ENCODE data around the gene ALDH3A1. TPM values are rescaled to one million over a fixed set of nuclear protein-coding genes. Genes with fewer than 3 reads are reported as not detected.

The ALDH3A1 gene
- polyA plus RNA-seq, 6 donors from 2014 or later = 0.19 TPM; not detected in 5

DNA sequence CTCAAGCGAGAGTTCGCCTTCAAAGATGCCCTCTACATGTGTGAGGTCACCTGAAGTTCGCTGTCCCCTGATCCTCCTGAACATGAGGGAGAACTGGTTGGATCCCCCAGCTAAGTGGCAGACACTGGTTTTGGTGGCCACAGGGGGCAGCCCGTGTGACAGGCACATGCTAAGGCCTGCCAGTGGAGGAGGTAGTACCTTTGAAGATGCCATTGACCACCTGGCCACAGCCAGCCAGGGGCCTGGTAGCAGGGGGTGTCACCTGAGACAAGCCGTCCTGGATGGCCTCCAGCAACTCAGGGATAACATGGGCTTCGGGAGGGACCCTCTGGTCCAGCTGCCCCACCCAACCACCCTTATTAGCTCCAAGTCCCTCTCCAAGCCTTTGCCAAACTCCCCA, 7.3 kb upstream of the ALDH3A1 start:
- no peak for ATAC-seq (ENCODE audit: low read depth in 2 of 2)
- H3K36me3 Mint-ChIP-seq = no peaks in the 10 kb centered on the region
- no peak for DNase-seq
- H3K27ac Mint-ChIP-seq = peak overlapping the region in 3 of 6 donors; percentile 57 to 93 (median 86)
- H3K9me3 Mint-ChIP-seq = no peaks in the 10 kb centered on the region
- H3K4me3 Mint-ChIP-seq = peak overlapping the region in 4 of 8 donors; percentile 50 to 79 (median 68)
- peaks cover 23 to 39% (median 26%) of the 10 kb centered on the region in 3 donors for H3K4me1 Mint-ChIP-seq
- H3K27me3 Mint-ChIP-seq = peaks cover 9 to 20% (median 17%) of the 10 kb centered on the region in 3 donors

DNA sequence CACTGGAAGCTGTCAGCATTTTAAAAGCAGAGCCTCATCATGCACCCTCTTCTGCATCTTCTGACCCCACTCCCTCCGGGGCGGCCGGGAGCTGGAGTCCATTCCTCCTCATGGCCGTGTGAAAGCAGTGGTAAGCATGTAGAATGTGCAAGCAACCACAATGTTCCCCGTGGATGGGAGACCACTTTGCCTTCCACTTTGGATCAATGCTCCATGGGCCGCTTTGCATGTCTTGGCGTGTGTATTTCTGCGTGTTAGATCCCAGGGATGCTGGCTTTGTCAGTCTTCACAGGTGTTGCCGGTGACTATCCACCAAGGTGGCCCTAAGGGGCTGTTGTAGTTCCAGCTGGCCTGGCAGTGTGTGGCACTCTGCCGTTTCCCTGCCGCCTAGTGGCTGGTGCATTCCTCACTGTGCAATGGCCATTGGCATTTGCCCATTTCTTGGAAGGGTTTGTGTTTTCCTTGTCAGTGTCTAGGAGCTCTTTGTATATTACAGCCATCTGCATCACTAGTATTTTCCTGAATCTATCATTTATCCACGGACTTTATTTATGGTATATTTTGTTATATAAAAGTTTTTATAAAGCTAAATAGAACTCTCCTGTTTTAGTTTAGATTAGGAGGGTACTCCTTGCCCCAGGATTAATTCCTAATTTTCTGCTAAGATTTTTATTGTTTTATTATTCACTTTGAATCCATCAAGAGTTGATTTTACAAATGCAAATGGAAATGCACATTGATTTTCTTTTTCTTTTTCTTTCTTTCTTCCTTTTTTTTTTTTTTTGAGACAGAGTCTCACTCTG, 5.8 kb upstream of the ALDH3A1 start:
- peaks cover 17 to 20% (median 17%) of the 10 kb centered on the region in 3 donors for H3K27me3 Mint-ChIP-seq
- no peaks in the 10 kb centered on the region for H3K36me3 Mint-ChIP-seq
- DNase-seq = no peak
- H3K4me1 Mint-ChIP-seq = peaks cover 20 to 37% (median 26%) of the 10 kb centered on the region in 3 donors
- peak overlapping the region in 2 of 6 donors; percentile 54 to 80 for H3K27ac Mint-ChIP-seq
- ATAC-seq (ENCODE audit: low read depth in 2 of 2) = no peak
- no peaks in the 10 kb centered on the region for H3K9me3 Mint-ChIP-seq
- H3K4me3 Mint-ChIP-seq = peak overlapping the region in 4 of 8 donors; percentile 30 to 71 (median 58)

- Mint-ChIP-seq H3K4me3 (no peak overlapping the region), H3K4me1 (peaks cover 20 to 37% (median 26%) of the 10 kb centered on the region in 3 donors), H3K36me3 (no peaks in the 10 kb centered on the region), H3K27me3 (peaks cover 17 to 28% (median 23%) of the 10 kb centered on the region in 3 donors), H3K9me3 (no peaks in the 10 kb centered on the region), H3K27ac (no peak overlapping the region)
- no peak for ATAC-seq (ENCODE audit: low read depth in 2 of 2)
- DNase-seq = no peak
These were observed 5.0 kb upstream of the ALDH3A1 start for GRCh38 chr17:19753051-19753509.

DNA sequence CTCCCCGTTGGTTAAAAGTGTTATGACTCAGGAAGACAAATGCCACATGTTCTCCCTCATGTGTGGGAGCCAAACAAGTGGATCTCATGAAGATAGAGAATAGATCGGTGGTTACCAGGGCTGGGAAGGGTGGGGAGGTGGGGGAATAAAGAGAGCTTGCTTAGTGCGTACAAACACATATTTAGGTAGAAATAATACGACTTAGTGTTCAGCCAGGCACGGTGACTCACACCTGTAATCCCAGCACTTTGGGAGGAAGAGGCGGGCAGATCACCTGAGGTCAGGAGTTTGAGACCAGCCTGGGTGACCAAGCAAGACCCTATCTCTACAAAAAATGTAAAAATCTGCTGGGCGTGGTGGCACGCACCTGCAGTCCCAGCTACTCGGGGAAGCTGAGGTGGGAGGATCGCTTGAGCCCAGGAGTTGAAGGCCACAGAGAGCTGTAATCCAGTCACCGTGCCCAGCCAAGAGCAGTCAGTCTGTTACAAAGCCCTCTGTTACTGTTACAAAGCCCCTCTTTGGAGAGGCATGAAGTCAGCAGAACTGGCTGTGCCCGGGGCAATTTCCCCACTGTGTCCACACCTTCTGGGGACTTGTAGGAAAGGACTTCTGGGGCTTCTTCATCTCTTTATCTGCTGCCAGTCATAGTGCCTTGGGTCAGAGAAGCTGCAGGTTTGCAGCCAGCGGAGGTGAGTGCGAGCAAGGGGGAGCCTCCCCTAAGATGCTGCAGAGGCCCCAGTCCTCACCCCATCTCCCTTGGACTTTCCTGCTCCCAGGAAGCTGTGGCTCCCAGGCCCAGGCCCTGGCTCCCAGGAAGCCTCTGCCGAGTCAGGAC, 4.3 kb upstream of the ALDH3A1 start:
- Mint-ChIP-seq H3K27me3 (peaks cover 17 to 34% (median 30%) of the 10 kb centered on the region in 3 donors), H3K27ac (peak overlapping the region in 1 of 6 donors; percentile 92), H3K4me3 (peak overlapping the region in 2 of 8 donors; percentile 10 to 59), H3K36me3 (no peaks in the 10 kb centered on the region), H3K4me1 (peaks cover 20 to 37% (median 26%) of the 10 kb centered on the region in 3 donors), H3K9me3 (no peaks in the 10 kb centered on the region)
- no peak for DNase-seq
- no peak for ATAC-seq (ENCODE audit: low read depth in 2 of 2)

DNA sequence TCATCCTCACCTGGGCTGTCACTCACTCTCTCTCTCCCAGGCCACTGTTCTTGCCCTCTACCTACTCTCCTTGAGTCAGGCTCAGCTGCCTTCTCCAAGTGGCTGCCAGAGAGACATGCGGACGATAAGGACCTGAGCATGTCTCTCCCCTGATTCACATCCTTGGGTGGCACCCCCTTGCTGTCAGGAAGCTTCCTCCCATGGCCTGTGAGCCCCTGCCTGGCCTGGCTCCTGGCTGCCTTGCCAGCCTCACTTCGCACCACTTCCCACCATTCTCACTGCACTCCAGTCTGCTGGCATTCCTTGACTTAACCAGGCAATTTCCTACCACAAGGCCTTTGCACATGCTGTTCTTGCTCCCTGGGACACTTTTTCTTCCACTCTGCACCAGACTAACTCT, 2.7 kb upstream of the ALDH3A1 start:
- H3K9me3 Mint-ChIP-seq = no peaks in the 10 kb centered on the region

DNA sequence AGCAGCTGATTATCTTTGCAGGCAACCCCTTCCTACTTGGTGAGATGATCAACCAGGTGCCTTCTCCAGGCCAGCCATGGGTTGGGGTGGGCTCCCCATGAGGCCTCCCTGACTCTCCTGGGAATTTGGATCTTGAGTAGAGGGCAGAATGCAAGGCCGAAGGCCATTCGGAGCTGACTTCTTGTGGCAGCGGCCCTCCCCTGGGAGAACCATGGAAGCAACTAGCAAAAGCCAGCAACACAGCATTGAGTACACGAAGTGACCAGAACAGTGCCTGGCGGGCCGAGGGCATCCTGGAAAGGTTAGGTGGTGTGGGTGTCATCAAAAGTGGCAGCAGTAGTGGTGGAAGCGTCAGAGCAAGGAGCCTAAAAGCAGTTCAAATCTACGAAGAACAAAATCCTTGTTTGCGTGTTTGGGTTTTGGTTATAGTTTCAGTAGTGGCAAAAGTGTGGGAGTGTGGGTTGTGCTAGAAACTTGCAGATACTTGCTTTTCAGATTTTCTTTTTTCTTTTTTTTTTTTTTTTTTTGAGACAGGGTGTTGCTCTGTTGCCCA, 2.0 kb upstream of the ALDH3A1 start:
- Mint-ChIP-seq H3K36me3 (no peaks in the 10 kb centered on the region), H3K4me3 (no peak overlapping the region), H3K27ac (no peak overlapping the region), H3K27me3 (peaks cover 17 to 45% (median 41%) of the 10 kb centered on the region in 3 donors), H3K4me1 (peaks cover 7 to 24% (median 12%) of the 10 kb centered on the region in 3 donors), H3K9me3 (no peaks in the 10 kb centered on the region)
- ATAC-seq (ENCODE audit: low read depth in 2 of 2) = no peak
- no peak for DNase-seq

More for the DNA sequence above, 2.7 kb upstream of the ALDH3A1 start:
- Mint-ChIP-seq H3K27ac (no peak overlapping the region), H3K4me3 (no peak overlapping the region), H3K4me1 (peaks cover 13 to 27% (median 20%) of the 10 kb centered on the region in 3 donors), H3K36me3 (no peaks in the 10 kb centered on the region), H3K27me3 (peaks cover 17 to 45% (median 41%) of the 10 kb centered on the region in 3 donors)
- no peak for DNase-seq
- ATAC-seq (ENCODE audit: low read depth in 2 of 2) = no peak

DNA sequence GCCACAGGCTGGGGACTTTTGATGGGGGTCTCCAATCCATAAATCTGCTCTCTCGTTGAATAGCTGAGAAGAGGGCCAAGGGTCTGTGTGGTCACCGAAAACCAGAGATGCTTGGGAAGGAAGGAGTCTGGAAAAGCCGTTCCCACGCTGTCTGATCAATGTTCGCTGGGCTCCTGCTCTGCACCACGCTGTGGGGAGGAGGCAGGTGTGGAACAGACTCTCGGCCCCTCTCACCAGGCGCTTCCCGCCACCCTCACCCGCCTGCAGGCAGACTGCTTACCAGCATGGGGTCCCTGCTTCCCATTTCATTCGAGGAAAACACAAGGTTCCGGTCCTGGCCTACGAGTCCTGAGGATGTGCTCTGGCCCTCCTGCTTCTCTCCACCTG, 702 bp upstream of the ALDH3A1 start:
- DNase-seq = no peak
- H3K4me3 Mint-ChIP-seq = no peak overlapping the region

DNA sequence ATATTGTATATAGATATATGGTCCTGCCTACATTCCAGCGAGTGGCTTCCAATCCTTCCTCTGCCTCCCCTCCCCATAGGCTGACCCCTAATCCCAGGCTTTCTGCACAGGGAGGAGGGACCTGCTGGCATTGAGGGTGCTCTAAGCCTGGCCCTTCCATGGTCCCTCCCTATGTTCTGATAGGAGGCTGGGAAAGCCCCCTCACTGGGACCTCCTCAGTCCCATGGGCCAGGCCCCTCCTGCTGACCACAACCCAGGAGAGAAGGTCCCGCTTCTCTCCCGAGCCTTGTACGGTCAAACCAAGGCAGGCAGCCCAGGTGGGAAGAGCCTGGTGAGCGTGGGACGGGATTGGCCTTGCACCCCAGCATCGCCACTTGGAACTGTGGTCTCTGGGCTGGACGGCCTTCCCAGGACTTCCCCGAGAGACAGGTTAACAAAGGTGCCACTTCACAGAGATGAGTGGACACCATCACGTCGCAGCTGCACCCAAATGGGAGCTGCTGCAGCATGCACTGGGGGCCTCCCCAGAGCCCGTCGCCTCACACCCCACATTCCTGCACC, 859 bp downstream of the ALDH3A1 start:
- H3K27ac Mint-ChIP-seq = no peak overlapping the region
- H3K36me3 Mint-ChIP-seq = no peaks in the 10 kb centered on the region
- H3K9me3 Mint-ChIP-seq = no peaks in the 10 kb centered on the region
- peak overlapping the region in 1 of 8 donors; percentile 47 for H3K4me3 Mint-ChIP-seq
- no peak for DNase-seq
- ATAC-seq (ENCODE audit: low read depth in 2 of 2) = no peak
- H3K4me1 Mint-ChIP-seq = peaks cover 0 to 12% (median 8%) of the 10 kb centered on the region in 3 donors
- H3K27me3 Mint-ChIP-seq = peaks cover 17 to 62% (median 45%) of the 10 kb centered on the region in 3 donors

More for the DNA sequence above, 702 bp upstream of the ALDH3A1 start:
- no peaks in the 10 kb centered on the region for H3K9me3 Mint-ChIP-seq
- H3K36me3 Mint-ChIP-seq = no peaks in the 10 kb centered on the region
- no peak for ATAC-seq (ENCODE audit: low read depth in 2 of 2)
- peaks cover 17 to 49% (median 45%) of the 10 kb centered on the region in 3 donors for H3K27me3 Mint-ChIP-seq
- H3K27ac Mint-ChIP-seq = peak overlapping the region in 1 of 6 donors; percentile 77
- peaks cover 4 to 16% (median 8%) of the 10 kb centered on the region in 3 donors for H3K4me1 Mint-ChIP-seq

GRCh38 chr17:19746517-19746916, 1.6 kb downstream of the ALDH3A1 start:
- Mint-ChIP-seq H3K27me3 (peaks cover 17 to 62% (median 45%) of the 10 kb centered on the region in 3 donors), H3K36me3 (no peaks in the 10 kb centered on the region), H3K9me3 (no peaks in the 10 kb centered on the region), H3K4me1 (peaks cover 0 to 10% (median 8%) of the 10 kb centered on the region in 3 donors), H3K27ac (peak overlapping the region in 1 of 6 donors; percentile 54), H3K4me3 (peak overlapping the region in 2 of 8 donors; percentile 36 to 47)
- DNase-seq (no peak), ATAC-seq (ENCODE audit: low read depth in 2 of 2) (no peak)

DNA sequence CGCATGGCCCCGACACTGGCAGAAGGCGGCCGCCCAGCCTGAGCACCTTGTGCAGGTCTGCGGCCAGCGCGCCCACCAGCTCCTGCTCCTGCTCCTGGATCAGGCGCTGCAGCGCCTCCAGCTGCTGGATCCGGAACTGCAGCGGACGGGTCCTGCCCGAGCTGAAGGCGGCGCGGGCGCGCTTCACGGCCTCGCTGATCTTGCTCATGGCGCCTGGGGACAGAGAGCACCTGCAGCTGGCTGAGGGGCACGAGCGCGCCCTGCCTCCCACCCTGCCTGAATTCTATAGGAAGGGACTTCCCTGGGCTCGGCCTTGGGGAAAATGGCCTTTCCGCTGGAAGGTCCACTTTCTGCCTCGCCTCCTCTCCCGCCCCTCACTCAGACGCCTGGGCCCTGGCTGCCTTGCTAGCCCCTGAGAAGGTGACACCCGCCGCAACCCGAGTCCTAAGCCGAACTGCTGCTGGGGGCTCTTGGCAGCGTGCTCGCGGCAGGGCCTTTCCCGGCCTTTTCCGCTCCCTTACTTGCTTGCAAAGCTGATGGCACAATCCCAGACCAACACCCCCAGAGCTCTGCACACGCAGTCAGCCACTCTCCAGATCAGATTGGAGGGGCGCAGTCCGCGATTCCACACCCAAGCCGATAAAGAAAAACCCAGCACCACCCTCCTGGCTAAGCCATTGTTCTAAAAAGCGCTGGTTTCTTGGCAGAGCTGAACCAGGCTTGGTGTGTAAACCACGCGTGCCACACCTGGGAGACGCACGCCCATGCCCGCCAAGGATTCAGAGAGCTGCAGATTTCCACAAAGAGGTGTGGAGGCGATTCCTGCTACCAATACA, 3.0 kb downstream of the ALDH3A1 start:
- Mint-ChIP-seq H3K36me3 (no peaks in the 10 kb centered on the region), H3K27me3 (peaks cover 7 to 54% (median 33%) of the 10 kb centered on the region in 3 donors), H3K27ac (no peak overlapping the region), H3K4me3 (peak overlapping the region in 7 of 8 donors; percentile 33 to 85 (median 66)), H3K9me3 (no peaks in the 10 kb centered on the region), H3K4me1 (peaks cover 0 to 10% (median 8%) of the 10 kb centered on the region in 3 donors)
- ATAC-seq (ENCODE audit: low read depth in 2 of 2) (peak; percentile 88), DNase-seq (peak; percentile 66)

DNA sequence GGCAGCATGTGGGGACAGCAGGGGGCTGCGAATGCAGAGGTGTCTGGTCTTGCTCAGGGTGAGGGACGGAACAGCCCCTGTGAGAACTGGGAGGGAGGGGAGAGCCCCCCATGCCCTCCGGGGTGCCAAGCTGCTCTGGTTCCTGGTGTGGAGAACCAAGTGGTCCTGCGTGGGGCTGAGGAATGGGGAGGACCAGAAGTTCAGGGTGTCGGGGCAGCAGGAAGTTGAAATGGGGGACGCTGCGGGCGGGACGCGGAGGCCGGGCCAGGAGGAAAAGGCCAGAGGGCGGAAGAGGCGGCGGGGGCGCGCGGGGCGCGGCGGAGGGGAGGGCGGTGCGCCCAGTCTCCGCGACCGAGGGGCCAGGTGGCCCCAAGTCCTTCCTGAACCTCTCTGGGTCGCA, 3.6 kb downstream of the ALDH3A1 start:
- ATAC-seq (ENCODE audit: low read depth in 2 of 2) = peak; percentile 34 to 36
- DNase-seq = no peak
- no peaks in the 10 kb centered on the region for H3K9me3 Mint-ChIP-seq
- H3K4me3 Mint-ChIP-seq = peak overlapping the region in 7 of 8 donors; percentile 68 to 85 (median 76)
- no peaks in the 10 kb centered on the region for H3K36me3 Mint-ChIP-seq
- H3K27ac Mint-ChIP-seq = no peak overlapping the region
- H3K4me1 Mint-ChIP-seq = peaks cover 0 to 10% (median 8%) of the 10 kb centered on the region in 3 donors
- H3K27me3 Mint-ChIP-seq = peaks cover 5 to 53% (median 31%) of the 10 kb centered on the region in 3 donors

Measured in naive B cell (primary cell).